HG02759 (cell line): ENCODE measurements around the gene RCOR3.

ENCODE experiments used
- ATAC-seq: cut with Tn5 transposase; IDR thresholded peaks from one replicate; pipeline ENCODE4 v1.9.1; 2021; ENCODE audit warnings: mild to moderate bottlenecking, moderate library complexity; ENCODE audit not compliant: unreplicated experiment

The RCOR3 gene

GRCh38 chr1:211323156-211324063 is 64.2 kb downstream of the RCOR3 start:
- ATAC-seq, result peak; percentile 53

- ATAC-seq, result no peak
Measured at GRCh38 chr1:211324992-211325775, 66.0 kb downstream of the RCOR3 start.

DNA sequence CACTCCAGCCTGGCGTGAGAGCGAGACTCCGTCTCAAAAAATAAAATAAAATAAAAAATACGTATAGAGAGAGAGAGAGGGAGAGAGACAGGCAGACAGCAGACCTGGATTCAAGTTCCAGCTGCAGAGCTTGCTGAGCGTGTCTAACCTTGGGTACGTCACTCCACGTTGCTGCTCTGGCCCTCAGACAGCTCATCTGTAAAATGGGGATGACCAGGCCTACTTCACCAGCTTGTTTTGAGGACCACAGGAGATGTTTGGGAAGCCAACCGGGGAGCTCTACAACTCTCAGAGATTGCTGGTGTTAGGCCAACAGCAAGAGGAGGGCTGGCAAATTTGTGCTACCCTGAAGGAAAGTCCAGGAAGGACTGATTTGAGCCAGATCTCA is 67.0 kb downstream of the RCOR3 start:
- no peak for ATAC-seq

DNA sequence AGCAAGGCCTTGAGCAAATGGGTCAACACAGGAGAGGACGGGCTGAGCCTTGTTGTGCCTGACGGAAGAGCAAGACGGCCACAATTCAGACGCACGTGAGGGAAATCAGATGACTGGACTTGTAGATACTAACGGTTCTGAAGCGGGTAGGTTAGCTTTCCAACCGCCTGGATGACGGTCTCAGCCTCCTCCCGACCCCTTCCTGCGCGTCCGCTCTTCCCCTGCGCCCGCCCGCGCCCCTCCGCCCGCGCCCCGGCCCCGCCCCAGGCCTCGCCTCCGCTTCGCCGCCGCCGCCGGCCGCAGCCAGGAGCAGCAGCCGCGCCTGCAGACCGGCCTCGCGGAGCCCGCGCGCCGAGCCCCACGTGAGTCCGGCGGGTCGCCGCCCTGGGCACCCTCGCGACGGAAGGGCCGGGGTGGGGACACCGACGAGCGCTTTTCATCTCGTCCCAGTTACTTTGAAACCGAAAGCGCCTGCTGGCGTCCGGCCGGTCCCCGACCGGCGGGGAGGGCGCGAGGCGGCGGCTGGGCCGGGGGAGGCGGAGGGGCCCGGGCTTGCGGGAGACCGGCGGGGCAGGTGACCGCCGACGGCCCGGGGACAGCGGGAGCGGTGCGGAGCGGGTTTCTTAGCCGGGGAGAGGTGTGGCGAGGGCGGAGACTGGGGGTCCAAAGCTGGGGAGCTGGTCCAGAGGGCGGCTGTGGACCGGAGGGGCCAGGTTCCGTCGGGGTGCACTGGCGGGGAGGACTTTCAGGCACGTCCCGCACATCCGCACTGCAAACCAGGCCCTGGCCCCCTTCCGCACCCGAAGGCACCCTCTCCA is 67.6 kb downstream of the RCOR3 start, which contains the start of gene TRAF5:
Gene TRAF5, plus strand, starts transcription at position 306 of the 818 bp plus-strand sequence. CDS start 26,407 bp downstream, outside the sequence.
- ATAC-seq, result peak; percentile 42

DNA sequence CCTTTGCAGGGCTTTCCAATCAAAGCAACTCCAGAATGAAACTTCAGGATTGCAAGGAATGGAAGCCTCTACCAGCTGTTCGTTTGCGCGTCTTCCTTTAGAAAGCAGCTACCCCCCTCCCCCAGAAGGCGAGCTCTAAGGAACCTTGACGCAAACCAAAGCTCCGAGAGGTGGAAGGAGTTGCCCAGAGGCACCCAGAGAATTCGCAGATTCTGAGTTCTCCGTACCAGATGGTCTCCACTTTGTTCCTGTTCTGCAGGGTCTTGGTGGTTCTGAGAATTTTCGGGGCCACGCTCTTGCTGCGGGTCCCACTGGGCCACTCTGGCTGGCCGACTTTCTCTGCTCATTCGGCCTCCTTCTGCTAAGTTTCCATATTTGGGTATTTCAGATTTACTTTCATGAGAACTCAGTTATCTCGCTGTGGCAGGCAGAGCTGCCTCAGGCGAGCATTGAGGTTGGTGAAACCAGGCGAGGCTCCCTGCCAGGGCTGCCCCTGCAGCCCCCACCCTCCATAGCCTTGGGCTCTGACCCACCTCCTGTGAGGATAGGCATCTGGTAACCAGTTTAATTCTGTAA is 68.3 kb downstream of the RCOR3 start:
- peak; percentile 29 for ATAC-seq

- no peak for ATAC-seq
Measured at GRCh38 chr1:211328084-211328694, 69.0 kb downstream of the RCOR3 start.

DNA sequence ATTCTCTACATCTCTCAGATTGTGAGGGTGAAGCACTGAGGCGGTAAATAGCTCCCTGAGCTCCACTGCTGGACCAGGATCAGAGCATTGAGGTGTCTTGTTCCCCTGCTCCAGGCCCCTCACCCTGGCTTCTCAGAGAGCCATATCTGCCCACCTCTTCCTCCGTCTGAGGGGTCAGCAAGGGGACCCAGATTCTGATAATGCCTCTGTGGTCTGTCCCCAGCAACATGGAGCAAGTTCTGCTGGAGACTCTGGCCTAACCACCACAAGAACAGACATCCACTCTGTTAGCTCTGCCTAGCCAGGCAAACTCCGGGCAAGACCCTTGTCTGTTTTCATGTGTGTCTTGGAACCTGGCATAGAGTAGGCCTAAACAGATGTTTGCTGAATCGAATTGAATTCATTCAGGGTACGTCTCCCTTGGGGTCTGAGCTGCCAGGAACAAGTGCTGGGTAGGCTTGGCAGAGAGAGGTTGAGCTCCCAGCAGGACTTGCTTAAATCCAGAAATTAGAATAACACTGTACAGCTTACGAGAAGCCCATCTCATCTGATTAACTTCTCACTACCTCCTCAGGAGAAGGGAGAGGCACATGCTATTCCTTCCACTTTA is 69.8 kb downstream of the RCOR3 start:
- ATAC-seq, result no peak

DNA sequence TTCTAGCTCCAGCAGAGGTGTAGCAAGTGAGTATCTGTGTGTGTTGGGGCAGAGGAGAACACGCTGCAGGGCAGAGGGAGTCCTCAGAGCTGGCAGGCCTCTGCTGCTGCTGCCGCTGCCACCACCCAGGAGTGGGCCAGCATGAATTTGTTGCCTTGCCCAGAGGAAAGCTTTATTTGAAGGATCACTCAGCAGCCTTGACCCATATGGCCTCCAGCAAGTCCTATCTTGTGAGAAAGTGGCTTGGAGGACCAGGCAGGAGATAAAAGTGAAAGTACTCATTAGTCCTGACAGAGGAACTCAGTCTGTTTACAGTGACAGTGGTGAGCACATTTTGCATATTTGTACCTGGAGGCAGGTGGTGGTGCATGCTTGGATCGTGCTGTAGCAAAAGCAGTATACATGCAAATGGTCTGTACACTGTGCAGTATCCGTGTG is 70.6 kb downstream of the RCOR3 start:
- peak; percentile 44 for ATAC-seq

DNA sequence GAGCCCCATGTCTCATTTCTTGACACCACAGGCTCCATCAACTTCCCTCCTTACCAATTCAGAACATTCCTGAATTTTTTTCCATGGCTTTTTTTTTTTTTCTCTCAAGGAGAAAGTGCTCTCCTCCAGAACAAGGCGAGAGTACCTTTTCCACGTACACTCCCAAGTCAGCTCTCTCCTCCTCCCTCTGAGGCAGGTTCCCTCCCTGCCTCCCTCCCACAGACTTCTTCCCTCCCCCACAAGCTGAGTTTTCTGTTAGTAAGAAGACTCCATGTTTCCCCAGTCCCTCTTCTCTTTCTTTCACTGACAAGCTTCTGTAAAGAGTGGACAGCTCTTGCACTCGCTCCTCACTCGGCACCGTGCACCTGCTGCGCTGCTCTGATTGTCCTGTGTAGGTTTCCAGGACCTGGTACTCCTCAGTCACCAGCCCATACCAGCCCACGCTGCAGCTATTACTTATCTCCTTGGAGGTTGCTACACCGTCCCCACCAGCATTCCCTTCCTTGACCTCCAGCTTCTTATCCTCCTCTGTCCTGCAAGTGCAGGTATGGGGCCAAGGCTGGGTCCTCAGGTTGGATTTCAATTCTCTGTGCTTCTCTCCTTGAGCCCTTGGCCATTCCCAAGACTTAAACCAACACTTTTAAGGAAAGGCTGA is 71.2 kb downstream of the RCOR3 start:
- ATAC-seq, result no peak

DNA sequence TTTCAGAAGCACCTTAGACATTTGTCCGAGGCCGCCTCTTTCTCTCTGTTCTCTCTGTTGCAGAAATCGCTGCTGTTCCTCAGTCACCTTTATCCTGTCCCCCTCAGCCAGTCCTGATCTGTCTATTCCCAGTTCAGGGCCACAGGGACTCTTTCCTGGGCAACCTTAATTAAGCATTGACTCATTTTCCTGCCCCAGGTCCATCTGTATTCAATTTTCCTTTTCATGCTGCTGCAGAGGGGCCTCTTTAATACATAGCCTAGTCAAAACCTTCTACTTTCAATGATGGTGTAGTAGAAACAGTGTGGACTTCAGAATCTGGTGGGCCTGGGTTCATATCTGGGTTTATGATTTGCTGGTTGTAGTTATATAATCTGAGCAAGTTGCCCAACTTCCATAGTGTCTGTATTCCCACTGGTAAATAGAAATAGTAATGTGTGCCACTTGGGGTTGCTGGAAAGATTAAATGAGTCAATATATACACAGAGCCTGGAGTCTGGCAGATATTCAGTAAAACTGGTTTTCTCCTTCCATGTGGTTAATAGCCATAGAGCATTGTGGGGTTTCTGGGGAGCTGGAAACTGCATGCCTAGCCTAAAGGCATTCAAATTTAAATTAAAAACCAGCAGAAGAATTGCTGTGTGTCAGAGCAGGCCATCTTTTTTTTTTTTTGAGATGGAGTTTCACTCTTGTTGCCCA is 72.0 kb downstream of the RCOR3 start:
- ATAC-seq, result no peak

GRCh38 chr1:211332036-211332616 is 73.0 kb downstream of the RCOR3 start:
- ATAC-seq, result no peak

- ATAC-seq, result no peak
Measured at GRCh38 chr1:211332830-211333229, 73.7 kb downstream of the RCOR3 start.

DNA sequence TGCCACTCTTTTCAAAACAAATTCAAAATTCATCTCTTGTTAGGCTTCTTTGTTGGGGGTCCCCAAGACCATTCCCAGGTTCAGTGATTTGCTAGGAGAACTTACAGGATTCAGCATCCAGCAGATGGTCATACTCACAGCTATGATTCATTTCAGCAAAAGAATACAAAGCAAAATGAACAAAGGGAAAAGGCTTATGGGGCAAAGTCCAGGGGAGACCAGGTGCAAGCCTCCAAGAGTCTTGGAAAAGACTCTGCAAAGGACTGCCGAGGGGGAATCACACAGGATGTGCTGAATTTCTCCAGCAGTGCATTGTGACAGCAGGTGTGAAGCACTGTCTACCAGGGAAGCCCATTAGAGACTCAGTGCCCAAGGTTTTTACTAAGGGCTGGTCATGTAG is 74.7 kb downstream of the RCOR3 start:
- no peak for ATAC-seq

DNA sequence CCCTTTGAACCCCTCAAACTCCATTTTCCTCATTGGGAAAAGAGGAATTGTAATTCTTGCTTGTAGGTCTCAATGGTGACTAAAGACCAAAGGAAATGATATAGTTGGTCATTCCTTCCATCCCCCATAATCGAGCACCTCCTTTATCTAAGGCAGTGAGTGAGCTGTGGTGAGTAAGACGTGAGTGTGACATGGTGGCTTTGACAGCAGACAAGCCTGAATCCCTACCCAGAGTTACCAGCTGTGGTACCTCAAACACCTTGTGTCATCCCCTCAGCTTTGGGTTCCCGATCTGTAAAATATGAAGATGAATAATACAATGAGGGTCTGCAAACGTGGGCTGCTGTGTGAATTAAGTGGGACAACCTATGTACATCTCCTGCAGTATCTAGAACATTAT is 75.8 kb downstream of the RCOR3 start:
- no peak for ATAC-seq

- ATAC-seq, result peak; percentile 84
Measured at GRCh38 chr1:211335522-211336157, 76.5 kb downstream of the RCOR3 start.

DNA sequence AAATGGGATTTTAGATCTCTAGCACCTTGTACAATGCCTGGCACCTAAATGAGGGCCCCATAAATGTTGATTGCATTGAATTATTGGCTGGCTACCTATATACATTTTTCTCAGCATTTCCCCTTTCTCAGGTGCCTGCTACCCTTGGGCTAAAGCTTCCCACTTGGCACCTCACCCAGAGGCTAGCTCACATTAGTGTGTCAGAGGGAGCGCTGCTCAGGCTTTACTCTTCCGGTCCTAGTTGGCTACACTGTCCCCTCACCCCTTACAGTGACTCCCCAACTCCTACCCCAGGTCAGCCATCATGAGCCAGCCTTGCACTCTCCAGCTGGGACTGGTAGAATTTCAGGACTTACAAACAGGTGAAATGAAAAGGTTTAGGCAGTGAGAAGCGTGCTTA is 77.0 kb downstream of the RCOR3 start:
- peak; percentile 23 for ATAC-seq

DNA sequence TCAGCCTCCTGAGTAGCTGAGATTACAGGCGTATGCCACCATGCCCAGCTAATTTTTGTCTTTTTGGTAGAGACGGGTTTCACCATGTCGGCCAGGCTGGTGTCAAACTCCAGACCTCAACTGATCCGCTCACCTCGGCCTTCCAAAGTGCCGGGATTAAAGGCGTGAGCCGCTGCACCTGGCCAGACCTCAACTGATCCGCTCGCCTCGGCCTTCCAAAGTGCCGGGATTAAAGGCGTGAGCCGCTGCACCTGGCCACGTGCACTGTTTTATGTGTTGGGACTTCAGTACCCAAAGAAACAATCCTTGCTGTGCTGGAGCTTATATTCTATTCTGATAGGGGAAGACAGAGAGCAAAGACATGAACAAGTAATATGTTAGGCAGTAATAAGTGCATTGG is 77.6 kb downstream of the RCOR3 start:
- ATAC-seq, result no peak
